ENCODE measurements around the gene CALM1.
"Not testable (repeated sequence)": the region's sequence is repeated elsewhere in the genome, so short reads cannot be mapped to it uniquely, and the experiment has no call there.

CALM1 gene

DNA sequence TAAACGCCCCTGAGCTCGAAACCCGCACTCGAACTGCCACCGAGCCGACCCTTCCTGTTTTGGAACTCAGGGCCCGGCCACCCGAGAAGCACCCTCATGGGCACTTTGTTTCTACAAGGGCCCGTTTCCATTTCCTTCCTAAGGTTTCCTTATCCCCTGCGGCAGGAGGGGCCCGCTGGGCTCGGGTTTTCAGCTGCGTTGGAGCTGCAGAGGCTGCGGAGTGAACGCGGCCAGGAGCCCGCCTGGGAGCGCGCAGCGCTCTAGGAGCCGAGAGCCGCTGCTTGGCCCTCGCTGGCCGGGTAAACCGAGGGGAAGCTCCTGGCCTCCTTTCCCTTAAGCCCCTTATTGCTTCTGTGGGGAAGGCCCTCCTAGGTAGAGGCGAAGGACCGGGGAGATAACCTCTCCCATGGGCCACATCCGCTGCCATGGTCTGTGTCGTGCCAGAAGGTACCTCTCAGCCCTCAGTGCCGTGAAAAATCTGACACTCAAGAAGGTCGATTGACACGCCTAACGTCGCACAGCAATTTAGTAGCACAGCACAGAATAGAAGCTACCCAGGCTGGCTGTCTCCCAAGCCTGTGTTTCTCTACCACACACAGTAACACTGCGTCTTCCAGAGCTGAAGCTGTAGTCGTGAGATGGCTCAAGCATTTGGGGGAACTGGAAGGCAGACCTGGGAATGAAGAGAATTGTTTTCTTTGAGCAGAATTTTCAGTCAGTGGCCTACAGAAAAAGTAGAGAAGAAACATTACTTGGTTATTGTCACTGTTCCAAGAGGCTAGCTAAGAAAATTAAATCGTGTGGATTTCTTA, 12.9 kb upstream of the CALM1 start:
- peak; percentile 52 for DNase-seq

GRCh38 chr14:90384543-90384911, 12.3 kb upstream of the CALM1 start:
- no peak for DNase-seq

- no peak for DNase-seq
Measured at GRCh38 chr14:90386321-90386720, 10.5 kb upstream of the CALM1 start.

DNA sequence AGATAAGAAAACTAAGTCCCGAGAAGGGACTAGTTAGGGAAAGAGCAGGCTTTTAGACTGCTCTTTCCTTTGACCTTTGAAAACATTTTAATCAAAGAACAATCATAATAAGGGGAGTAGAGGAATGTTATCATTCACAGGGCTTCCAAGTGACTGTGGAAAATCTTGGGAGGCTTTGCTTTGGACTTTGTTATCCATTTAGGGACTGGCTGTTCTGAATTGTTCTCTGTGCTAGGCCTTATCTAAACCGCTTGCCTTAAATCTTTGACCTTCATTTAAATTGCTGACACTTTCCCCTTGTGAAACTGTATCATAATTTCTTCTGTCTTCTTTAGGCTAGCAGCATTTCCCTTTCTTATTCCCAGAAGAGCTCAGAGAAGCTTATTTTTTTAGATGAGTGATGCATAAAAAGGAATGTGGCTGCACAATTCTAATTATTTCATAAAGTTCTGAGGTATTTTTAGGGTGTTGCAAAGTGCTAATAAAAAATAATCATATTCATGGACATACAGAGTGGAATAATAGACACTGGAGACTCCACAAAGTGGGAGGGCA, 9.5 kb upstream of the CALM1 start:
- no peak for DNase-seq

DNA sequence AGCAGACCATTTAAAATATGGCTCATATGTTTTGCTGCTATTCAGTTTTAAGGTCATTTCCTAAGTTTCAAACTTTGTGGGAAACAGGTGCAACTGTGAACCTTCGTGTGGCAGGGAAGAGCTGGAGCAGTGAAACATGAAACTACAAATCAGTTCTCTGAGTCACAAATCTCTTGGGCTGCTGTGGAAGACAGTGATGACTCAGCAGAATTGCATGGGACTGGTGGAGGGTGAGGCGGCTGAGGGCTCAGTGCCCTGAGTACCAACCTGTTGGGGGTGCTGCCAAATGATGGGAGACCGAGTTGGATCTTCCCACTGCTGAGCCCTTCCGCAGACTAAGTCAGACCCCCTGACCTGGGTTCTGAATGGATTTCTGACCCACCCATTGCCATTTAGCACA, 8.4 kb upstream of the CALM1 start:
- no peak for DNase-seq

- DNase-seq: no peak
Measured at GRCh38 chr14:90388982-90389381, 7.8 kb upstream of the CALM1 start.

DNA sequence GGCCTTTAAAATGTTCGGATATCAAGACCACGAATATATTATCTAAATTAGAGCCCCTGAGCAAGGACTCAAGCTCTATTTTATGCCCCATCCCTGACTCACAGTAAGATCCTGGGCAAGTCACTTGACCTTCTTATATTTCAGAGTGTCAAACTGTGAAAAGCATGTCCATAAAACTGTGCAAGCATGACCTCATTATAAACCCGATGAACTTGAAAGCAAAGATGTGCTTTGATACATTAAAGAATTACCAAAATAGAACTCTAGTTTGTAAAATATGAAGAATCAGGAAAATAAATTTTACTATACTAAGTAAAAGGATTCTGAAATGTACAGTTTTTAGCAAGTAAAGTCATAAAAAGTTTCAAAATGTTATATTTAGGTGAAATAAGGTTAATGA, 2.9 kb upstream of the CALM1 start:
- DNase-seq: no peak

GRCh38 chr14:90394782-90395181, 2.0 kb upstream of the CALM1 start:
- not testable (repeated sequence) for DNase-seq

DNA sequence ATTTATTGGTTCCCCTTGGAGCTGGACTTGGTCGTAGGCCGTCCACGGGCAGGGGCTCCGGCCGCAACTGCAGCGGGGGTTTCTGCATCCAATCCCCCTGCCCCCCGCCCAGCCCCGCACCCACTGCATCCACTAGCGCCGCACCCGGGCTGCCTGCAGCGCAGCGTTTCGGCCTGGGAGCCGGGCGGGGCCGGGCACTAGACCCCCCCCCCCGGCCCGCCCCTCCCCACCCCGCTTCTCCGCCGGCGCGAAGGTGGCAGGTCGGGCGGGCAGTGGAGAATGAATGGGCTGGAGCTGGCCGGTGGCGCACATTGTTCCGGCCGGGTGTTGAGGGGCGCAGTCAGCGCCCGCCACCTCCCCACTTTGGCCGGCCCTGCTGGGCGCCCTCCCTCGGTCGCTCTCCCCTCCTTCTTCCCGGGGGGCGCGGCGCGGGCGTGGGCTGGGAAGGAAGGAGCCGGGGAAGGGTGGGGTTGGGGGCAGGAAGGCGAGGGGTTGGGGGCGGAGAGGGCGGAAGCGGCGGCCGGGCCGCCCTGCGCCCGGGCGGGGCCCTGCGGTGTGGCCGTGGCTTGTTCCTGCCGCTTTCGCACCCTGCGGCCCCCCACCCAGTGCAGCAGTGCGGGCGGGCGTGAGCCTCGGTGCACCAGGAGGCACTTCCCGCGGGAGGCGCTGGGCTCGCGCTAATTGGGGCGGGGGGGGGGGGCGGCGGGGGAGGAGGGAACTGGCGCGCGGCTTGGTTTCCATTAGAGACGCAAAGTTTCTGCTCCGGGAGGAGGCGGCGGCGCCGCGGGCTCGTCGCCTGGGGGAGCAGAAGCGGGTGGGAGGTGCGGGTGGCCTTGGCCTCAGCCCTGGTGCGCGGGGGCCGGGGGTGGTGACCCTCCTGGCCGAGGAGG, 841 bp downstream of the CALM1 start:
- DNase-seq: peak; percentile 57

DNA sequence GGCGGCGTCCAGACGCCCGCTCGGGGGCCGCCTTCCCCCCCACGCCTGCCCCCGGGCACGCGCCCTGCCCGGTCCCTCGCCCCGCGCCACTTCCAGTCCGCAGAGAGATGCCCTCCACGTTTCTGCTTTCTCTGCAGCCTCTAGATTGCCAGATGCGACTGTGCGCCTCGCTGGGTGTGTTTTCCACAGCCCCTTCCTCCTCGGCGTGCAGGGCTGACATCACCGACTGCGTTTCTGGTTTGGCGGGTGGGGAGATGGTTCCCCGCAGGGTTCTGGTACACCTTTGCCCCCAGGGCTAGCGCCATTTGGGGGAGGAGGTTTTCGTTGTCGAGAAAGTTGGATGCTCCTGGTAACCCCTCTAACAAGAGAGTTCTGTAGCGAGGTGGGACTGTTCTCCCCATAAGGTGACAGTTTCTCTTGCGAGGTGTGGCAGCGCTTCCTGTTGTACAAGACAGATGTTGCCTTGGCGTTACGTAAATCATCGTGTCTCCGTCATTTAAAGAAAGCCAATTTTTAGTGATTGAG, 1.5 kb downstream of the CALM1 start:
- peak; percentile 68 for DNase-seq

GRCh38 chr14:90398841-90399540, 2.2 kb downstream of the CALM1 start:
- no peak for DNase-seq

DNA sequence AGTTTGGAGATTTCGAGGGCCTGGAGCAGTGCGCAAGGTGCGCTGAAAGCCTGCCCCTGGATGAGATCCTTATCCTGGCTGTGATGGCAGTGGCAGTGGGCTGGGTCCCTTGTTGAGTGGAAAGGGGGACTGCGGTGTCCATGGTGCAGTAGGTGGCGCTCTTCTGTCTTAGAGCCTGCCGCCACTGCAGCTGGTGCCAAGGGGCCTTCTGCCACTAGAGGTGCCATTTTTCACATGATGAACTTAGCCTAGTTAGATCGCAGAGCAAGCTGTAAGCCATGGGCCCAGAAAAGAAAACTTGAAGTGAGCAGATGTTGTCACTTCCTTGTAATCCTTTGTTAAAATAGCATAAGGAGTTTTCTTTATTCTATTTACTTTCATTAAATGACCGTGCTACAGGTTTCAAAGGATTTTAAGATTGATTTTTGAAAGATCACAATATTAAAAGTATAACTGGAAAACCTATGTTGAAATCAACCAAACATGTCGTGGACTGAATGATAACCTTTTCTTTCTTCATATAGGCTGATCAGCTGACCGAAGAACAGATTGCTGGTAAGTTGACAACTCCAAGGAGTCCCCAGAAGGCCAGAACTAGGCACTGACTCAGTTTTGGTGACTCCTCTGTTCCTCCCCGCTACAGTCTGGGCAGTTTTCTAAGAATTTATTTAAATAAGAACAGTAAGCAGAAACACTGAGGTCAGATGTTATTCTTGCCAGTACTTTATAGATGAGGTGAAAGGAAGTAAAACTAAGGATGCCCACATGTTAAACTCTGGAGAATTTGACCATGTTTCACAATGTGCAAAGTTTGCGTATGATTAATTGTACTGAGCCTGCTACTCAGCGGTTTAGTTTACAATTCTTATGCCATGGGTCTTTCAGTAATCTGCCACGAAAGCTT, 3.0 kb downstream of the CALM1 start:
- peak; percentile 83 for DNase-seq

- no peak for DNase-seq
Measured at GRCh38 chr14:90400904-90401561, 4.2 kb downstream of the CALM1 start.

GRCh38 chr14:90402016-90402415, 5.2 kb downstream of the CALM1 start:
- no peak for DNase-seq

DNA sequence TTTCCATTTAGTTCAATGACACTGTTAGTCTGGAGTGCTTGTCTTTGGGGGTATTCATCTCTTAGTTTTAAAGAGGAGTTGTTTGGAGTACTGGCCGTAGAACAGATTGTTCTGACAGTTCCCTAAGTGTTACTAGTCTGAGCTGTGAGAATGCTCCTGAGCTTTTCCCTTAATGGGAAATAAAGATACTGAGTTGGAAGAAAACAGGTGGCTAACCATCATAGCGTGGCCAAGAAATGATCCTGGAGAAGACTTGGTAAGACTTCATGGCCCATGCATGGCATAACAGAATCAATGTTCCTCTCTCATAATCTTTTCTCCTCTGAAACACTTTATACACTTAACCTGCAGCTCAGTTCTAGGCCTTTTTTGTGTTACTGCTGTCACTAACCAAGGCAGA, 6.2 kb downstream of the CALM1 start:
- no peak for DNase-seq

DNA sequence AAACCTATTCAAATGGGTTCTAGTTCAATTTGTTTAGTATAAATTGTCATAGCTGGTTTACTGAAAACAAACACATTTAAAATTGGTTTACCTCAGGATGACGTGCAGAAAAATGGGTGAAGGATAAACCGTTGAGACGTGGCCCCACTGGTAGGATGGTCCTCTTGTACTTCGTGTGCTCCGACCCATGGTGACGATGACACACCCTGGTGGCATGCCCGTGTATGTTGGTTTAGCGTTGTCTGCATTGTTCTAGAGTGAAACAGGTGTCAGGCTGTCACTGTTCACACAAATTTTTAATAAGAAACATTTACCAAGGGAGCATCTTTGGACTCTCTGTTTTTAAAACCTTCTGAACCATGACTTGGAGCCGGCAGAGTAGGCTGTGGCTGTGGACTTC, 8.3 kb downstream of the CALM1 start:
- DNase-seq: no peak

DNA sequence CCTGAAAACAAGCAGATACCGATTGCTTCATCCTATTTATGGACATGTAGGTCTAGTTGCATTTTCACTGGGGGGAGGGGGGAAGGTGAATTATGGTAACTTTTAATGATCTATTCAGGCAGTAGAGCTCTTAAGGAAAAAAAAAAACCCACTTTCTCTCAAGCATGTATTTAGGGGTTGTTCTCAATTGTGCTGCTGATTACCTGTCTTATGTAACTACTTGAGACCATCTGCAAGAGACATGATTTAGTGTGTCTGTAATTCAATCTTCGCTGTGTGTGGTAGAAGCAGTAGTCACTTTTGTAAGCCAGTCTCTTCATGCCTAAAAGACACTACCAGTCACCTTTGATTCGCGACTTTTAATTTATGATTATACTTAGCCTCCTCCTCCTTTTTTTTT, 8.9 kb downstream of the CALM1 start:
- DNase-seq: no peak

- no peak for DNase-seq
Measured at GRCh38 chr14:90406384-90406798, 9.6 kb downstream of the CALM1 start.

DNA sequence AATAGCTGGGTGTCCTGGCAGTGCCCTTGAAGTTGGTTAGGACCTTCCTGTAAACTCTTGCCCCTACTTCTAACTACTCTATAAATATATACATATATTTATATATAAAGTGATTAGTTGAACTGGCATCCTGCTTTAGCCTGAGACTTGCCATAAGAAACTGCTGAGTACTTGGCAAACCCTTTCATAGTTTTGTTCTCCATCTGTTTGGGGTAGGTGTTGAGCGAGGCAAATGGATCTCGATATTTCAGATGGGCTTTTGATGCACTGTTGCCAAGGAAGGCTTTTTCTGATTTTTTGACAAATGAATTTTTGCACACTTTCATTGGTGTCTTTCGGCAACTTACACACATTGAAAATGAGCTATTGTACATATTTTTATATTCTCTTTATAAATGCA, 10.4 kb downstream of the CALM1 start:
- no peak for DNase-seq

DNA sequence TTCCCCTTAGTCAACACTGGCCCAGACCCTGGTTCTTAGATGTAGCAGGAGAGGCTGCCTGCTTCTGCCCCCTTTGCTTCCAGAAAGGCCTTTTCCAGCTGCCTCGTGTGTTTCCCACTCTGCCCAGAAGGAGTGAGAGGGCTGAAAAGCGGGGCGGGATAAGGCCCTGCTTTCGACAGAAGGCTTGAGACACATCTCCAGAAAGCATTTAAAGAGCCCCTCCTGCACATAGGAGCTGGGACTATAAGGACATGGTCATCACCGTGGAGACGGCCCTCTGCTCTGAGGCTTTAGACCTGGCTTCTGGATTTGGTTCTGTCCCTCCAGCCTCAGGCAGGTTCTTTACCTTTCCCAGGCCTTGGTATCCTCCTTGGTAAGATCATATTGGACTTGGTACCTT, 11.9 kb downstream of the CALM1 start:
- no peak for DNase-seq

GRCh38 chr14:90409209-90409730, 12.4 kb downstream of the CALM1 start:
- no peak for DNase-seq
